Stimulated activated CD4-positive, alpha-beta T cell treated with anti-CD3 and anti-CD28 coated beads, Interleukin-1b, Interleukin-23, amount 100 ng/mL, for 48 hours (primary cell): ENCODE data around the gene COL6A1.

Source experiments
- DNase-seq: peaks from one replicate; pipeline ENCODE4 v3.0.0-alpha.2; 2020

The COL6A1 gene

DNA sequence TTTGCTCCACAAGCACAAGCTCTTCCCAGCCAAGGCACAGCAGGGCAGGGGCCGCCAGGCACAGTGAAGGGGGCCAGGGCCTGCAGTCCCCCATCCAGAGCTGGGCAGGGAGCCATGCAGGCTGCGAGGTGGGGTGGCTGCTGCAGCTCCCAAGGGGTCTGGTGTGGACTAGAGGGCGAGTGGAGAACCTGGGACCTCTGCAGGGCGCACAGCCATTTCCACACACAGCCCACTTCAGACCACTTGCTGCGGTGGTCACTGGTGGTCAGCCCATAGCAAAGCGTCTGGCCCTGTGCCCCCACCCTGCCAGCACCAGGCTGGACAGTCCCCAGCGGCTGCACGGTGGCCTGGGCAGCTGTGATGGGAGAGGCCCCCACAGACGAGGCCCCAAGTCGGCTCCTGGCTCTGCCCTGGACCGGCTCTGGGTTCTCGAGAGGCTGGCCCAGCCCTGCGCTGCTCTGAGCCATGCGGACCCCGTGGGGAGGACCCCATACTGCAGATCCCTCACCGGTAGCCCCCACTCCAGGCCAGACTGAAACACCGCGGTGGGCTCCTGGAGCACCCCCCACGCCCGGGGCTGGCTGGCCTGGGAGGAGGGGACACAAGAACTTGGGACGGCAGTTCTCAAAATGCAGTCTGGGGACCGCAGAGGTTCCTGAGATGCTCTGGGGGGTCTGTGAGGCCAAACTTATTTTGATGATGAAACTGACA, 69.3 kb downstream of the COL6A1 start:
- no peak for DNase-seq

DNA sequence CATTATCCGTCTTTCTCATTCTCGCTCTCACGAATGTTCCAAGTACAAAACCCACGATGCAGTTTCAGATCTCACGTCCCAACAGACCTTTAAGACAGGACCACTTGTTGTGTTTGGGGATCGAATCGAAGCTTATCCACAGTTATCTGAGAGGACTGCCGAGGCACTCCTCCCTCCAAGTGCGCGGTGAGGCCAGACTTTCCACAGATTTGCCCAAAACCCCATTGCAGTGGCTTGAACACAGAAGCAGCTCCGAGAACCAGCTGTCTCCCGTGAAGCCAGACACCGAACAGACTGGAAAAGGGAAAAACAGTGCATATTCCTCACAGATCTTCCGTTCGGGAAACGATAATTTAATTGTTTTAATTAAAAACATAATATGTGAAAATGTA, 69.8 kb downstream of the COL6A1 start:
- DNase-seq, result no peak

DNA sequence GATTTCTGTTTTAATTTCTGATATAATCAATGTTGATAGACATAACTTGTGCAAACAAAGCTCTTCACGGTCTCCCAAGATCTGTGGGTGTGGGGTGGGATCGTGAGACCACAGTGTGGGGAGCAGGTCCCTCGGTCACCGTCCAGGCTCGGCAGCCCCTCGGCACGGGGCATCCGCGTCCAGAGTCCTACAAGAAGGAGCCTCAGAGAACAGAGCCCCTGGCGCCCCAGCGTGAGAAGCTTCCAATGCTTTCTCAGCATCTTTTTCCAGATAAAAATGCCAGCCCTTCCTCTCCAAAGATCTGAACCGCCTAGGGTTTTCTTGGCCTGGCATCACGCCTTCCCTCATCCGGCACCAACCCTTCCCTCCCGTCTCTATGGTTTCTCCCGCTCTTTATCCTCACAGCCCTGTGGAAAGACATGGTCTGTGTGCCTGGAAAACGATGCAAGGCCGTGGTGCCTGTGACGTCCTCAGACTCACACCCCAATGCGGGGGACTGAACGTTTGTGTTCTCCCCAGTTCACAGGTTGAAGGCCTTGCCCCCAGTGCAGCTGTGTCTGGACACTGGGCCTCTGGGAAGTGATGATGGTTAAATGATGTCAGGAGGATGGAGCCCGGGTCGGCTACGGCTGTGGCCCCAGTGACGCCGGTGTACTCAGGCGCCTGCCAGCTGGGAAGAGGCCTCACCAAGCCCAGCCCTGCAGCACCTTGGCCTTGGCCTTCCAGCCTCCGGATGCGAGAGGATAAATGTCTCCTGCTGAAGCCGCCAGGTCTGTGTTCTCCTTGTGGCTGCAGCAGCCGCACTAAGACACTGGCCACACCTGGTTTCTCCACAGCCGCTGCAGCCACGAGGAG, 70.5 kb downstream of the COL6A1 start:
- no peak for DNase-seq

DNA sequence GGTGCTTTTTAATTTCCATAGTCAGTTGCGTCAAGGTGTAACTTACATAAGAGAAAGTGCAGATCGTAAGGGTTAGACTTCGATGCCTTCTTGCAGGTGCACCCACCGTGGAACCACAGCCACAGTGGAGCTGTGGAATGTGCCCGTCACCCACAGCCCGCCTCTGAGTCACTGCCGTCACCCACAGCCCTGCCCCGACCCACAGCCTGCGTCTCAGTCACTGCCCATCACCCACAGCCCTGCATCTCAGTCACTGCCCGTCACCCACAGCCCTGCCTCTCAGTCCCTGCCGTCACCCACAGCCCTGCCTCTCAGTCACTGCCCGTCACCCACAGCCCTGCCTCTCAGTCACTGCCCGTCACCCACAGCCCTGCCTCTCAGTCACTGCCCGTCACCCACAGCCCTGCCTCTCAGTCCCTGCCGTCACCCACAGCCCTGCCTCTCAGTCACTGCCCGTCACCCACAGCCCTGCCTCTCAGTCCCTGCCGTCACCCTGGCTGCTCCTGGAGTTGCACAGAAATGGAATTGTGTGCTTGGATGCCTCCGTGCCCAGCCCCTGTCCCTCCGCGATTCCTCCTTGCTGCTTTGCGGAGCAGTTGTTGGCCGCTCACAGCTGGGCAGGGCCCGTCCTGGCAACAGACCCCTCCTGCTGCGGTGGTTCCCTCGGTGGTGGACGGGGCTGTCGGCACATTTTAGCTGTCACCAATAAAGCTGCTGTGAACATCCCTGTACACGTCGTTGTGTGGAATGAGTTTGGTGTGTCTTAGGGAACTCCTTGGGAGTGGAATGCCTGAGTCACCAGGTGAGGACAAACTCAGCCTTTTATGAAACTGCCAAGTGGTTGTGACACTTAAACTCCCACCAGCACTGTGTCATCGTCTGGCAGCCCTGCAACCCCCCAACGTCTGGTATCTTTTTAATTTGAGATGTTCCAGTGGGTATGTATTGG, 71.4 kb downstream of the COL6A1 start:
- peak; percentile 62 for DNase-seq

DNA sequence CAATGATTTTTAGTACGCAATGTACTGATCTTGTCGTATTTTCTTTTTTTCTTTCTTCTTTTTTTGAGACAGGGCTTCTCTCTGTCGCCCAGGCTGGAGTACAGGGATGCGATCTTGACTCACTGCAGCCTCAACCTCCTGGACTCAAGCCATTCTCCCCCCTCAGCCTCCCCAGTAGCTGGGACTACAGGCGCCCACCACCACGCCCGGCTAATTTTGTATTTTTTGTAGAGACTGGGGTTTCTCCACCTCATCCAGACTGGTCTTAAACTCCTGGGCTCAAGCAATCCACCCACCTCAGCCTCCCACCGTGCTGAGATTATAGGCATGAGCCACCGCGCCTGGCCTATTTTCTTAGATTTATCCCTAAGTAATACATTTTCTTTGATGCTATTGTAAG, 72.5 kb downstream of the COL6A1 start:
- no peak for DNase-seq

DNA sequence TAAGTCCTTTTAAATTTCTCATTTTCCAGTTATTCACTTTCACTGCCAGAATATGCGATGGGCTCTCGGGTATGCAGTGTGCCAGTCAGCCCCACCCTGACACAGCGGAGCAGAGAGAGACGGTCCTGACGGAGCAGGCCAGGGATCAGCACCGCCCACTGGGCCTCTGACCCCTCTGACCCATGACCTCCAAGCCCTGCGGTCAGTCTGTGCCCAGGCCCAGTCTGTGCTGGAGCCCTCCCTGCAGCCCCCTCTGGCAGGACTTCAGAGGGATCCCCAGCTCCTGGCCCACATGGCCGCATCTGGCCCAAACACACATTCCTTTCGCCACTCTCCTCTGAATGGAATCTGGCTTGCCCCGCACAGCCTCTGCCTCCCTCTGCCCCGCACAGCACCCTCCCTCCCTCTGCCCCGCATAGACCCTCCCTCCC, 72.9 kb downstream of the COL6A1 start:
- no peak for DNase-seq
